Activated CD4-positive, alpha-beta T cell treated with anti-CD3 and anti-CD28 coated beads, Interleukin-2, amount 50 U/mL, for 24 hours (primary cell): ENCODE measurements around the gene SLC25A25.
"Not testable (repeated sequence)": the region's sequence is repeated elsewhere in the genome, so short reads cannot be mapped to it uniquely, and the experiment has no call there.

Source experiments
- DNase-seq, 2 donors: peaks; one replicate each; pipeline ENCODE4 v3.0.0-alpha.2; 2020; ENCODE audit warnings: low read depth in 1 of 2, low spot score in 1 of 2

Gene SLC25A25

GRCh38 chr9:128123451-128124080 lies 55.5 kb downstream of the SLC25A25 start:
- DNase-seq = no peak

- DNase-seq = no peak
Observed at GRCh38 chr9:128124451-128124850, 56.4 kb downstream of the SLC25A25 start.

GRCh38 chr9:128124873-128125579 lies 57.0 kb downstream of the SLC25A25 start:
- DNase-seq = no peak

- DNase-seq = no peak
Observed at GRCh38 chr9:128125580-128126354, 57.7 kb downstream of the SLC25A25 start.

- DNase-seq = peak; percentile 59 to 63
Observed at GRCh38 chr9:128127568-128127989, 59.5 kb downstream of the SLC25A25 start, which contains the start of gene PTGES2. PTGES2 (minus strand) TSS chr9:128127729; CDS start chr9:128127717, 12 bp downstream.

- peak; percentile 79 to 83 for DNase-seq
Observed at GRCh38 chr9:128127990-128128835, 60.2 kb downstream of the SLC25A25 start.

- no peak for DNase-seq
Observed at GRCh38 chr9:128128836-128129590, 61.0 kb downstream of the SLC25A25 start.

- DNase-seq = peak in 1 of 2 donors; percentile 28
Observed at GRCh38 chr9:128129976-128130590, 62.1 kb downstream of the SLC25A25 start.

- DNase-seq = not testable (repeated sequence)
Observed at GRCh38 chr9:128130651-128131050, 62.6 kb downstream of the SLC25A25 start.

GRCh38 chr9:128131346-128131745 lies 63.3 kb downstream of the SLC25A25 start:
- not testable (repeated sequence) for DNase-seq

GRCh38 chr9:128132139-128132538 lies 64.1 kb downstream of the SLC25A25 start:
- DNase-seq = not testable (repeated sequence)

GRCh38 chr9:128135561-128135960 lies 67.5 kb downstream of the SLC25A25 start:
- not testable (repeated sequence) for DNase-seq

- no peak for DNase-seq
Observed at GRCh38 chr9:128136816-128137793, 69.1 kb downstream of the SLC25A25 start.

GRCh38 chr9:128138001-128138400 lies 70.0 kb downstream of the SLC25A25 start:
- DNase-seq = no peak

GRCh38 chr9:128139621-128140020 lies 71.6 kb downstream of the SLC25A25 start:
- no peak for DNase-seq

- DNase-seq = no peak
Observed at GRCh38 chr9:128141604-128142003, 73.6 kb downstream of the SLC25A25 start.

- DNase-seq = no peak
Observed at GRCh38 chr9:128142061-128142460, 74.0 kb downstream of the SLC25A25 start.

- DNase-seq = no peak
Observed at GRCh38 chr9:128142596-128142995, 74.6 kb downstream of the SLC25A25 start.
